GM18909 (cell line): ENCODE results near the gene MDN1.
A peak's percentile ranks its signal among the peaks of the same experiment; 100 is the strongest.
"Not testable (repeated sequence)": the region's sequence is repeated elsewhere in the genome, so short reads cannot be mapped to it uniquely, and the experiment has no call there.

Source experiments
- ATAC-seq: cut with Tn5 transposase; IDR thresholded peaks from one replicate; pipeline ENCODE4 v1.9.1; 2021; ENCODE audit warnings: mild to moderate bottlenecking; ENCODE audit not compliant: unreplicated experiment, poor library complexity

MDN1 gene

GRCh38 chr6:89828475-89828987, 8.9 kb upstream of the MDN1 start:
- ATAC-seq: not testable (repeated sequence)

GRCh38 chr6:89826029-89826528, 6.5 kb upstream of the MDN1 start:
- no peak for ATAC-seq

- ATAC-seq: peak; percentile 28
Observed at GRCh38 chr6:89818977-89819335, 638 bp downstream of the MDN1 start.

- no peak for ATAC-seq
Observed at GRCh38 chr6:89817481-89817880, 2.1 kb downstream of the MDN1 start.

- ATAC-seq: not testable (repeated sequence)
Observed at GRCh38 chr6:89813422-89813821, 6.2 kb downstream of the MDN1 start.

- ATAC-seq: no peak
Observed at GRCh38 chr6:89807581-89807980, 12.0 kb downstream of the MDN1 start.

- no peak for ATAC-seq
Observed at GRCh38 chr6:89805814-89806371, 13.7 kb downstream of the MDN1 start.

GRCh38 chr6:89803271-89803670, 16.3 kb downstream of the MDN1 start:
- no peak for ATAC-seq

GRCh38 chr6:89799756-89800155, 19.8 kb downstream of the MDN1 start:
- no peak for ATAC-seq

GRCh38 chr6:89799096-89799495, 20.5 kb downstream of the MDN1 start:
- ATAC-seq: no peak

- no peak for ATAC-seq
Observed at GRCh38 chr6:89797317-89797716, 22.3 kb downstream of the MDN1 start.

GRCh38 chr6:89794324-89794723, 25.3 kb downstream of the MDN1 start:
- no peak for ATAC-seq

- peak; percentile 45 for ATAC-seq
Observed at GRCh38 chr6:89793586-89793985, 26.0 kb downstream of the MDN1 start.

- peak; percentile 86 for ATAC-seq
Observed at GRCh38 chr6:89792881-89793280, 26.7 kb downstream of the MDN1 start.

GRCh38 chr6:89790403-89790802, 29.2 kb downstream of the MDN1 start:
- no peak for ATAC-seq

GRCh38 chr6:89789980-89790379, 29.6 kb downstream of the MDN1 start:
- no peak for ATAC-seq

- ATAC-seq: no peak
Observed at GRCh38 chr6:89787660-89788328, 31.8 kb downstream of the MDN1 start.

- ATAC-seq: no peak
Observed at GRCh38 chr6:89786970-89787369, 32.6 kb downstream of the MDN1 start.

- ATAC-seq: no peak
Observed at GRCh38 chr6:89784838-89785237, 34.8 kb downstream of the MDN1 start.

- ATAC-seq: not testable (repeated sequence)
Observed at GRCh38 chr6:89783293-89783692, 36.3 kb downstream of the MDN1 start.

GRCh38 chr6:89782222-89782621, 37.4 kb downstream of the MDN1 start:
- no peak for ATAC-seq
